Fibroblast of lung (primary cell): ENCODE measurements around the gene TMCC3. TPM values are rescaled to one million over a fixed set of nuclear protein-coding genes. Genes with fewer than 3 reads are reported as not detected.
A peak's percentile ranks its signal among the peaks of the same experiment; 100 is the strongest.

Experiments
- DNase-seq, 2 donors: peaks; one replicate each; pipeline versions ENCODE4 v3.0.0 to v3.0.0-alpha.2; 2010; ENCODE audit warnings: low read depth in 2 of 2
- H2AFZ ChIP-seq: 2 replicates; pipeline ENCODE4 v1.5.1; 2012; ENCODE audit warnings: low read length, control low read depth, inconsistent platforms
- H3K27ac ChIP-seq: 2 replicates; pipeline ENCODE4 v1.5.1; 2011; ENCODE audit warnings: low read length, control low read depth; ENCODE audit not compliant: insufficient read depth
- H3K27me3 ChIP-seq: 2 replicates; pipeline ENCODE4 v1.5.1; 2011; ENCODE audit warnings: mild to moderate bottlenecking, low read length; ENCODE audit not compliant: control insufficient read depth, insufficient read depth
- H3K36me3 ChIP-seq: 2 replicates; pipeline ENCODE4 v1.5.1; 2011; ENCODE audit warnings: low read length; ENCODE audit not compliant: control insufficient read depth, insufficient read depth
- H3K4me1 ChIP-seq: 2 replicates; pipeline ENCODE4 v1.5.1; 2011; ENCODE audit warnings: low read length; ENCODE audit not compliant: control insufficient read depth, insufficient read depth; ENCODE audit errors: extremely low read depth
- H3K4me2 ChIP-seq: 2 replicates; pipeline ENCODE4 v1.5.1; 2011; ENCODE audit warnings: low read length, control low read depth; ENCODE audit not compliant: insufficient read depth; ENCODE audit errors: extremely low read depth
- H3K4me3 ChIP-seq, 4 experiments: fragments of 200-600 bp in 1 of 4; sonication (generic) in 1 of 4; replicated peaks in 1 of 4; 2 replicates each; pipeline ENCODE4 v1.5.1; 2011 to 2016; ENCODE audit warnings: low read length in 4 of 4, low read depth in 3 of 4, mild to moderate bottlenecking in 3 of 4, control low read depth in 2 of 4, inconsistent platforms in 1 of 4, mixed read lengths in 1 of 4; ENCODE audit not compliant: insufficient read depth in 1 of 4; ENCODE audit errors: control extremely low read depth in 1 of 4
- H3K79me2 ChIP-seq: 2 replicates; pipeline ENCODE4 v1.5.1; 2012; ENCODE audit warnings: mild to moderate bottlenecking, low read length, inconsistent platforms; ENCODE audit not compliant: control insufficient read depth, insufficient read depth
- H3K9ac ChIP-seq: 2 replicates; pipeline ENCODE4 v1.5.1; 2011; ENCODE audit warnings: mild to moderate bottlenecking, low read length, control low read depth; ENCODE audit not compliant: insufficient read depth
- H3K9me3 ChIP-seq: 2 replicates; pipeline ENCODE4 v1.5.1; 2012; ENCODE audit warnings: low read depth, low read length; ENCODE audit not compliant: control insufficient read depth, insufficient read depth
- H4K20me1 ChIP-seq: 2 replicates; pipeline ENCODE4 v1.5.1; 2011; ENCODE audit warnings: low read length; ENCODE audit not compliant: control insufficient read depth, insufficient read depth; ENCODE audit errors: extremely low read depth
- EZH2 ChIP-seq: IDR thresholded peaks from 2 replicates; pipeline ENCODE4 v1.5.1; 2012; ENCODE audit warnings: low read length, control low read depth, mild to moderate bottlenecking; ENCODE audit errors: missing control alignments
- polyA plus RNA-seq, 2 donors: library from polyadenylated mRNA; depleted of rRNA in 1 of 2; stranded (reverse) in 1 of 2; unstranded in 1 of 2; fragments of >200 nt; gene quantifications; 2 replicates each; pipeline ENCODE4 v1.2.1, GENCODE V29; 2011 to 2012; ENCODE audit warnings: missing spikeins in 1 of 2
- total RNA-seq: library from RNA; depleted of rRNA; stranded (reverse); fragments of >200 nt; gene quantifications from 2 replicates; pipeline ENCODE4 v1.2.1, GENCODE V29; 2014
- TF ChIP-seq, protein P1 (sequence below), 2 donors: IDR thresholded peaks in 1 of 2; conservative IDR thresholded peaks in 1 of 2; 1 replicate in 1 of 2; 2 replicates in 1 of 2; pipeline ENCODE4 v1.5.1; 2011 to 2012; ENCODE audit warnings: low read length in 2 of 2, control low read depth in 1 of 2, inconsistent platforms in 1 of 2, low read depth in 1 of 2, mild to moderate bottlenecking in 1 of 2

TMCC3 gene
- total and polyA plus RNA-seq, 2 donors (not counting 1 experiment from before 2014, with no cell fraction given), result 0.22 to 0.33 TPM

DNA sequence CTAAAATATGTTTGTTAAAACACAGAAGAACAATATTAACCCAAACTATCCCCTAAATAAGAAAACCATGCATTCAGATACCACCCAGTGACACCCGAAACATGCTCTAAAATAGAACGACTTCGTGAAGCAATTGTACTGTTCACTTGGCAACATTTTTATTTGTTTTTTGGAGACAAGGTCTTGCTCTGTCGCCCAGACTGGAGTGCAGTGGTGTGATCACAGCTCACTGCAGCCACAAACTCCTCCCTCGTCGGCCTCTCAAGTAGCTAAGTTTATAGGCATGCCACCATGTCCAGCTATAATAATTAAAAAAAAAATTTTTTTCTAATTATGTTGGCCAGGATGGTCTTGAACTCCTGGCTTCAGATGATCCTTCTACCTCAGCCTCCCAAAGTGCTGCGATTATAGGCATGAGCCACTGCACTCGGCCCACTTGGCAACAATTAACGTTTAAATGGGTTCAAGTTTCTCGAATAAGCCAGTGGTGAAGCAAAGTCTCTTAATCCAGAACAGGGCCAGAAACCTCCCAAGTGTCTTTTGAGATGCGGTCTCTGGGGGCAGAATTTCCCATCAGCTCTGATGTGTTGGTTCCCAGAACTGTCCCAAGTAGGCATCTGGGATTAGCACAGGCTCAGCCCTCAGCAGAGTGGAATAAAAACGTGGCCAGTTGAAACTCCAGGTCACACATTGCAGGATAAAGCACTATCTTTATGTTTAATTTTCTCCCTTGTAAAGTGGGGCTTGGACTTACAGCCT, 74.5 kb downstream of the TMCC3 start:
- no peaks in the 10 kb centered on the region for H3K27me3 ChIP-seq
- no peaks in the 10 kb centered on the region for H3K36me3 ChIP-seq
- H4K20me1 ChIP-seq, result no peaks in the 10 kb centered on the region
- no peak for DNase-seq
- no peak overlapping the region for H3K4me3 ChIP-seq
- no peak overlapping the region for H3K4me2 ChIP-seq
- H3K9ac ChIP-seq, result no peak overlapping the region
- no peak overlapping the region for H2AFZ ChIP-seq
- TF ChIP-seq, protein P1, sequence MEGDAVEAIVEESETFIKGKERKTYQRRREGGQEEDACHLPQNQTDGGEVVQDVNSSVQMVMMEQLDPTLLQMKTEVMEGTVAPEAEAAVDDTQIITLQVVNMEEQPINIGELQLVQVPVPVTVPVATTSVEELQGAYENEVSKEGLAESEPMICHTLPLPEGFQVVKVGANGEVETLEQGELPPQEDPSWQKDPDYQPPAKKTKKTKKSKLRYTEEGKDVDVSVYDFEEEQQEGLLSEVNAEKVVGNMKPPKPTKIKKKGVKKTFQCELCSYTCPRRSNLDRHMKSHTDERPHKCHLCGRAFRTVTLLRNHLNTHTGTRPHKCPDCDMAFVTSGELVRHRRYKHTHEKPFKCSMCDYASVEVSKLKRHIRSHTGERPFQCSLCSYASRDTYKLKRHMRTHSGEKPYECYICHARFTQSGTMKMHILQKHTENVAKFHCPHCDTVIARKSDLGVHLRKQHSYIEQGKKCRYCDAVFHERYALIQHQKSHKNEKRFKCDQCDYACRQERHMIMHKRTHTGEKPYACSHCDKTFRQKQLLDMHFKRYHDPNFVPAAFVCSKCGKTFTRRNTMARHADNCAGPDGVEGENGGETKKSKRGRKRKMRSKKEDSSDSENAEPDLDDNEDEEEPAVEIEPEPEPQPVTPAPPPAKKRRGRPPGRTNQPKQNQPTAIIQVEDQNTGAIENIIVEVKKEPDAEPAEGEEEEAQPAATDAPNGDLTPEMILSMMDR (conservative IDR thresholded peaks at IDR 0.05 in 1 of 2, IDR thresholded peaks at IDR 0.05 in 1 of 2; ENCODE audit: low read depth in 1 of 2, low read length in 2 of 2), result no peak
- TF ChIP-seq EZH2, result no peak
- H3K79me2 ChIP-seq, result no peaks in the 10 kb centered on the region
- H3K27ac ChIP-seq, result no peak overlapping the region
- no peaks in the 10 kb centered on the region for H3K9me3 ChIP-seq
- H3K4me1 ChIP-seq, result peaks cover 3% of the 10 kb centered on the region

DNA sequence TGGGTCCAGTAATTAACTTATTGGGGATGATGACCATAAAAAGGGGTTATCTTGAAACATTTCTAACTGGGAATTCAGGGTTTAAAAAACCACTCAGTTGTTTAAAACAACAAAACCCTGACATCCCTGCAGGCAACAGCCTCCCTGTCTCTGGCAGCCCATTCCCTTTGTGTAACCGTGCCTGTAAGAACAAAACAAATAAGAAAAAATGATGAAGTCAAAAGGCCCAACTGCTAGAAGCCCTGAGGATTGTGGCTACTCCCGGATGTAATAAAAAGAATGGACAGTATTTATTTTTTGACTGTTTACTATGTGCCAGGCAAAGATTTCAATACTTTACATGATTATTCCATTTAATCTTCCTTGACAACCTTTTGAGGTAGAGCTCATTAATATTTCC, 75.3 kb downstream of the TMCC3 start:
- no peaks in the 10 kb centered on the region for H3K36me3 ChIP-seq
- H3K4me2 ChIP-seq, result no peak overlapping the region
- DNase-seq, result no peak
- H3K4me1 ChIP-seq, result peaks cover 3% of the 10 kb centered on the region
- H2AFZ ChIP-seq, result no peak overlapping the region
- no peaks in the 10 kb centered on the region for H4K20me1 ChIP-seq
- no peaks in the 10 kb centered on the region for H3K79me2 ChIP-seq
- H3K9ac ChIP-seq, result no peak overlapping the region
- H3K4me3 ChIP-seq, result no peak overlapping the region
- H3K27me3 ChIP-seq, result no peaks in the 10 kb centered on the region
- no peak overlapping the region for H3K27ac ChIP-seq
- no peaks in the 10 kb centered on the region for H3K9me3 ChIP-seq
- TF ChIP-seq, protein P1 (conservative IDR thresholded peaks at IDR 0.05 in 1 of 2, IDR thresholded peaks at IDR 0.05 in 1 of 2; ENCODE audit: low read depth in 1 of 2, low read length in 2 of 2), result no peak
- no peak for TF ChIP-seq EZH2

DNA sequence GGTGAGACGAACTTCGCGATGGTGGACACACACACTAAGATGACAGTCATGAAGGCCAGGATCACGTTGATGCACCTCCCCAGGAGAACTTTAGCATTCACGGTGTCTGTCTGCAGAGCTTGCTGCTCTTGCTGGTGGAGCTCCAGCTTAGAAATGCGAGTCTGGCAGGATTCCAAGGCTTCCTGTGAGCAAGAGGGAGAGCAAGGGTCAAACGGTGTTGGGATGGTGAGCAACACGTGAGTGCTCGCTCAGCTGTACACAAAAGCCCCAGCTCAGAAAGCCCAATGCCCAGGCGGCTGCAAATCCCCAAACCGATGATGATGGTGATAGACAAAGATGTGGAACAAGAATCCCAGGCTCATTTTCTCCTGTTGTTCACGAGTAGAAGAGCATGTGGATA, 78.8 kb downstream of the TMCC3 start:
- no peak overlapping the region for H3K27ac ChIP-seq

More for the DNA sequence above, 78.8 kb downstream of the TMCC3 start:
- no peaks in the 10 kb centered on the region for H3K36me3 ChIP-seq
- TF ChIP-seq, protein P1 (conservative IDR thresholded peaks at IDR 0.05 in 1 of 2, IDR thresholded peaks at IDR 0.05 in 1 of 2; ENCODE audit: low read depth in 1 of 2, low read length in 2 of 2), result no peak
- H3K4me1 ChIP-seq, result peaks cover 3% of the 10 kb centered on the region
- H2AFZ ChIP-seq, result no peak overlapping the region
- no peaks in the 10 kb centered on the region for H4K20me1 ChIP-seq
- no peak overlapping the region for H3K4me2 ChIP-seq
- H3K4me3 ChIP-seq, result no peak overlapping the region
- no peaks in the 10 kb centered on the region for H3K79me2 ChIP-seq
- peak; percentile 79 to 84 for DNase-seq
- no peak overlapping the region for H3K9ac ChIP-seq
- no peaks in the 10 kb centered on the region for H3K27me3 ChIP-seq
- no peaks in the 10 kb centered on the region for H3K9me3 ChIP-seq
